ENCODE measurements around the gene AGPAT2. TPM values are rescaled to one million over a fixed set of nuclear protein-coding genes. Genes with fewer than 3 reads are reported as not detected.

Gene AGPAT2
- polyA plus RNA-seq, 1 of the 3 experiments (the other 2 are of a cell fraction): 46.8 TPM

DNA sequence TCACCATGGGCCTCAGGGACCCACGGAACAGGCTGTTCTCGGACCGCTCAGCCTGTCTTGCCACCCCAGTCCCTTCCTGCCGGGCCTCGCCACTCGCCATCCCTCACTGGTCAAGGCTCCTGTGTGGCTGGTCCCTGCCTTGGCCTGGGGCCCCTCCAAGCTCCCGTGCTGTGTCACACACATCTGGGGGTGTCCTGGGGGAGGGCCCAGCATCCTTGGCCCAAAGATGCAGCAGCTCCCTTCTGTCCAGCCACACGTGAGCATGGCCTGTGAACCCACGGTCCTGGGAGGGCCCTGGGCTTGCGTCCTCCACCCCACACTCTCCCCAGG, 25.0 kb downstream of the AGPAT2 start:
- no peak overlapping the region for H3K9ac ChIP-seq
- DNase-seq: no peak
- H3K9me3 ChIP-seq: no peaks in the 10 kb centered on the region
- H3K4me2 ChIP-seq: no peak overlapping the region
- H3K27ac ChIP-seq (ENCODE audit: low read depth in 2 of 2, low read length in 1 of 2): no peak overlapping the region
- no peaks in the 10 kb centered on the region for H3F3A ChIP-seq (replicated peaks; ENCODE audit: insufficient read depth)
- peaks cover 0 to 15% of the 10 kb centered on the region in 2 experiments; a peak in 1 of 4 replicates for H3K4me1 ChIP-seq (ENCODE audit: control insufficient read depth in 1 of 2, insufficient read depth in 2 of 2, low read depth in 1 of 2, low read length in 1 of 2)
- no peak overlapping the region for H2AFZ ChIP-seq (ENCODE audit: low read depth)
- ChIA-PET POLR2A (no interaction called here), CTCF (interaction anchor here (1.8 to 5.0 kb wide), 2 partner anchors 11 kb away, joined by 8 to 35 read pairs; no protein-coding TSS in a partner anchor)
- TF ChIP-seq, protein P1, sequence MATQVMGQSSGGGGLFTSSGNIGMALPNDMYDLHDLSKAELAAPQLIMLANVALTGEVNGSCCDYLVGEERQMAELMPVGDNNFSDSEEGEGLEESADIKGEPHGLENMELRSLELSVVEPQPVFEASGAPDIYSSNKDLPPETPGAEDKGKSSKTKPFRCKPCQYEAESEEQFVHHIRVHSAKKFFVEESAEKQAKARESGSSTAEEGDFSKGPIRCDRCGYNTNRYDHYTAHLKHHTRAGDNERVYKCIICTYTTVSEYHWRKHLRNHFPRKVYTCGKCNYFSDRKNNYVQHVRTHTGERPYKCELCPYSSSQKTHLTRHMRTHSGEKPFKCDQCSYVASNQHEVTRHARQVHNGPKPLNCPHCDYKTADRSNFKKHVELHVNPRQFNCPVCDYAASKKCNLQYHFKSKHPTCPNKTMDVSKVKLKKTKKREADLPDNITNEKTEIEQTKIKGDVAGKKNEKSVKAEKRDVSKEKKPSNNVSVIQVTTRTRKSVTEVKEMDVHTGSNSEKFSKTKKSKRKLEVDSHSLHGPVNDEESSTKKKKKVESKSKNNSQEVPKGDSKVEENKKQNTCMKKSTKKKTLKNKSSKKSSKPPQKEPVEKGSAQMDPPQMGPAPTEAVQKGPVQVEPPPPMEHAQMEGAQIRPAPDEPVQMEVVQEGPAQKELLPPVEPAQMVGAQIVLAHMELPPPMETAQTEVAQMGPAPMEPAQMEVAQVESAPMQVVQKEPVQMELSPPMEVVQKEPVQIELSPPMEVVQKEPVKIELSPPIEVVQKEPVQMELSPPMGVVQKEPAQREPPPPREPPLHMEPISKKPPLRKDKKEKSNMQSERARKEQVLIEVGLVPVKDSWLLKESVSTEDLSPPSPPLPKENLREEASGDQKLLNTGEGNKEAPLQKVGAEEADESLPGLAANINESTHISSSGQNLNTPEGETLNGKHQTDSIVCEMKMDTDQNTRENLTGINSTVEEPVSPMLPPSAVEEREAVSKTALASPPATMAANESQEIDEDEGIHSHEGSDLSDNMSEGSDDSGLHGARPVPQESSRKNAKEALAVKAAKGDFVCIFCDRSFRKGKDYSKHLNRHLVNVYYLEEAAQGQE (IDR thresholded peaks at IDR 0.05; ENCODE audit: low read depth, low read length): no peak
- no peak for TF ChIP-seq GATA2 (CRISPR knock-in tag; IDR thresholded peaks at IDR 0.05)
- no peaks in the 10 kb centered on the region for H3K27me3 ChIP-seq (ENCODE audit: insufficient read depth)
- no peaks in the 10 kb centered on the region for H3K9me2 ChIP-seq
- WGBS (ENCODE audit: low lambda C conversion rate): 86% methylated on average over 7 of the region's 10 CpGs
- H4K20me1 ChIP-seq (ENCODE audit: insufficient read depth): no peaks in the 10 kb centered on the region
- no peak overlapping the region for H3K4me3 ChIP-seq (ENCODE audit: low read depth in 2 of 2, low read length in 1 of 2)
- H3K36me3 ChIP-seq (replicated peaks in 1 of 2; ENCODE audit: control insufficient read depth in 1 of 2, insufficient read depth in 2 of 2, low read length in 1 of 2): no peaks in the 10 kb centered on the region
- no peaks in the 10 kb centered on the region for H3K79me2 ChIP-seq (ENCODE audit: insufficient read depth)

DNA sequence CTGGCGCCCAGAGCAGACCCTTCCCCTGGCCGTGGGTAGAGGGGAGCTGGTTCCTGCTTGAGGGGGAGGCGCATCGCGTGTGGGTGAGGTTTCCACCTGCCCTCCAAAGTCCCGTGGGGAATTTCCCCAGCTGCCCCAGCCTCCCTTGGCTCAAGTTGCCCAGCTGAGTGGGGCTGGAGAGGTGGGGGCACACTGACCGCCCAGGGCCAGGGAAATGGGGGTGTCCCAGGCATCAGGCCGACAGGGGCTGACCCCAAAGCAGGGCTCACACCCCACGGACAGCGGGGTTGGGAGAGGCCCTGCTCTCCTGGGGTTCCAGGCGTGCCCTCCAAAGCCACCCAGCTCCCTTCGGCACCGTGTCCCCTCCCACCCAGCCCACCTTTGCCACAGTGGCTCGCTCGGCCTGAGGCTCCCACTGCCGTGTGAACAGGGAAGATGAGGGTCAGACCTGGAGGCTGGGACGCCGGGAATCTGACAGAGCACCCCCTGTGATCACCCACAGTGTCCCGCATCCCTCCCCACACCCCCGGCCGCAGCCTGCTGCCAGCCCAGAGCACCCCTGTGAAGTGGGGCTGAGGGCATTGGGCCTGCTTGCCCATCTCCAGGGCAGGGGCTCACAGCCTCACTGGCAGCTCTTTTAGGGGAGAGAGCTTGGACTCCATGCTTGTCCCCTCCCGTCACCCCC, 25.5 kb downstream of the AGPAT2 start:
- H3K27me3 ChIP-seq (ENCODE audit: insufficient read depth): no peaks in the 10 kb centered on the region
- no peaks in the 10 kb centered on the region for H3K9me2 ChIP-seq
- no peak overlapping the region for H3K4me2 ChIP-seq
- H3K79me2 ChIP-seq (ENCODE audit: insufficient read depth): no peaks in the 10 kb centered on the region
- no peaks in the 10 kb centered on the region for H3K36me3 ChIP-seq (replicated peaks in 1 of 2; ENCODE audit: control insufficient read depth in 1 of 2, insufficient read depth in 2 of 2, low read length in 1 of 2)
- 47% methylated on average over 10 of the region's 22 CpGs for WGBS (ENCODE audit: low lambda C conversion rate)
- no peaks in the 10 kb centered on the region for H4K20me1 ChIP-seq (ENCODE audit: insufficient read depth)
- no peak for TF ChIP-seq TEAD4 (IDR thresholded peaks at IDR 0.05; ENCODE audit: borderline replicate concordance, insufficient read depth)
- TF ChIP-seq RCOR1 (IDR thresholded peaks at IDR 0.05; ENCODE audit: low read length): no peak
- TF ChIP-seq POLR2AphosphoS5 (IDR thresholded peaks at IDR 0.05; ENCODE audit: low read depth, low read length): no peak
- no peak for TF ChIP-seq YY1 (IDR thresholded peaks at IDR 0.05; ENCODE audit: low read depth)
- TF ChIP-seq, protein P2, sequence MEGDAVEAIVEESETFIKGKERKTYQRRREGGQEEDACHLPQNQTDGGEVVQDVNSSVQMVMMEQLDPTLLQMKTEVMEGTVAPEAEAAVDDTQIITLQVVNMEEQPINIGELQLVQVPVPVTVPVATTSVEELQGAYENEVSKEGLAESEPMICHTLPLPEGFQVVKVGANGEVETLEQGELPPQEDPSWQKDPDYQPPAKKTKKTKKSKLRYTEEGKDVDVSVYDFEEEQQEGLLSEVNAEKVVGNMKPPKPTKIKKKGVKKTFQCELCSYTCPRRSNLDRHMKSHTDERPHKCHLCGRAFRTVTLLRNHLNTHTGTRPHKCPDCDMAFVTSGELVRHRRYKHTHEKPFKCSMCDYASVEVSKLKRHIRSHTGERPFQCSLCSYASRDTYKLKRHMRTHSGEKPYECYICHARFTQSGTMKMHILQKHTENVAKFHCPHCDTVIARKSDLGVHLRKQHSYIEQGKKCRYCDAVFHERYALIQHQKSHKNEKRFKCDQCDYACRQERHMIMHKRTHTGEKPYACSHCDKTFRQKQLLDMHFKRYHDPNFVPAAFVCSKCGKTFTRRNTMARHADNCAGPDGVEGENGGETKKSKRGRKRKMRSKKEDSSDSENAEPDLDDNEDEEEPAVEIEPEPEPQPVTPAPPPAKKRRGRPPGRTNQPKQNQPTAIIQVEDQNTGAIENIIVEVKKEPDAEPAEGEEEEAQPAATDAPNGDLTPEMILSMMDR (IDR thresholded peaks at IDR 0.05): no peak
- TF ChIP-seq TAF1 (IDR thresholded peaks at IDR 0.05; ENCODE audit: borderline replicate concordance, low read depth, low read length): no peak
- TF ChIP-seq GATA2 (CRISPR knock-in tag; IDR thresholded peaks at IDR 0.05): no peak
- TF ChIP-seq, protein P3, sequence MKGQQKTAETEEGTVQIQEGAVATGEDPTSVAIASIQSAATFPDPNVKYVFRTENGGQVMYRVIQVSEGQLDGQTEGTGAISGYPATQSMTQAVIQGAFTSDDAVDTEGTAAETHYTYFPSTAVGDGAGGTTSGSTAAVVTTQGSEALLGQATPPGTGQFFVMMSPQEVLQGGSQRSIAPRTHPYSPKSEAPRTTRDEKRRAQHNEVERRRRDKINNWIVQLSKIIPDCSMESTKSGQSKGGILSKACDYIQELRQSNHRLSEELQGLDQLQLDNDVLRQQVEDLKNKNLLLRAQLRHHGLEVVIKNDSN (IDR thresholded peaks at IDR 0.05; ENCODE audit: borderline replicate concordance, low read depth): no peak
- no peak for TF ChIP-seq RFX5 (IDR thresholded peaks at IDR 0.05; ENCODE audit: low read length)
- no peaks in the 10 kb centered on the region for H3K9me3 ChIP-seq
- no peaks in the 10 kb centered on the region for H3F3A ChIP-seq (replicated peaks; ENCODE audit: insufficient read depth)
- H3K4me1 ChIP-seq (ENCODE audit: control insufficient read depth in 1 of 2, insufficient read depth in 2 of 2, low read depth in 1 of 2, low read length in 1 of 2): peaks cover 0 to 10% of the 10 kb centered on the region in 2 experiments; a peak in 1 of 4 replicates
- no peak overlapping the region for H2AFZ ChIP-seq (ENCODE audit: low read depth)
- DNase-seq: no peak
- H3K9ac ChIP-seq: no peak overlapping the region
- no peak overlapping the region for H3K27ac ChIP-seq (ENCODE audit: low read depth in 2 of 2, low read length in 1 of 2)
- no peak overlapping the region for H3K4me3 ChIP-seq (ENCODE audit: low read depth in 2 of 2, low read length in 1 of 2)
- ChIA-PET CTCF (interaction anchor here (1.7 to 5.0 kb wide), 3 partner anchors 10 to 177 kb away, joined by 6 to 35 read pairs (median 8); no protein-coding TSS in a partner anchor), POLR2A (no interaction called here)
